ENCODE data around the gene MT1G. TPM values are rescaled to one million over a fixed set of nuclear protein-coding genes. Genes with fewer than 3 reads are reported as not detected.
"Not testable (repeated sequence)": the region's sequence is repeated elsewhere in the genome, so short reads cannot be mapped to it uniquely, and the experiment has no call there.

Gene MT1G
- total and polyA plus RNA-seq, 12 donors, result 3.7 to 146 (median 14.1) TPM; not detected in 1

DNA sequence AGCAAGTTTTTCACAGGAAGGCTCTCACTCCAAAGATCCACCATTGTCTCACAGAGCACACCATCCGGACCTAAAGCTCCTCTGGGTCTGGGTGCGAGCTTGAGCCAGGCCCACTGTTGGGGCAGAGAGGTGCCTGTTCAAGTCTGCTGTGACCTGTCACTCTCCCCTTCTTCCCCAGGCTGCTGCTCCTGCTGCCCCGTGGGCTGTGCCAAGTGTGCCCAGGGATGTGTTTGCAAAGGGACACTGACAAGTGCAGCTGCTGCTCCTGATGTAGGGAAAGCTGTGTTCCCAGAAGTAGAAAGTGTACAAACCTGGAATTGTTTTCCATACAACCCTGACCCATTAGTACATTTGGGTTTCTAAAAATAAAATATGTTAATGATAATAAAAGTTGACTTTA lies 9.6 kb upstream of the MT1G start:
- H3K27ac ChIP-seq, result no peak overlapping the region
- intact Hi-C loops (cut with DNase I), result no loop called here
- H3K4me3 ChIP-seq, result no peak overlapping the region
- no peaks in the 10 kb centered on the region for H3K9me3 ChIP-seq (replicated peaks in 1 of 3)
- no peak for DNase-seq
- 77 to 100% (median 86%) methylated on average over 1 to 3 of the region's 3 CpGs for WGBS, 4 donors
- H3K4me1 ChIP-seq (replicated peaks in 1 of 2), result peaks cover 9 to 15% of the 10 kb centered on the region in 2 donors
- H3K36me3 ChIP-seq (replicated peaks in 1 of 2), result no peaks in the 10 kb centered on the region
- no peak for TF ChIP-seq POLR2A (IDR thresholded peaks at IDR 0.05)
- TF ChIP-seq, protein P1, sequence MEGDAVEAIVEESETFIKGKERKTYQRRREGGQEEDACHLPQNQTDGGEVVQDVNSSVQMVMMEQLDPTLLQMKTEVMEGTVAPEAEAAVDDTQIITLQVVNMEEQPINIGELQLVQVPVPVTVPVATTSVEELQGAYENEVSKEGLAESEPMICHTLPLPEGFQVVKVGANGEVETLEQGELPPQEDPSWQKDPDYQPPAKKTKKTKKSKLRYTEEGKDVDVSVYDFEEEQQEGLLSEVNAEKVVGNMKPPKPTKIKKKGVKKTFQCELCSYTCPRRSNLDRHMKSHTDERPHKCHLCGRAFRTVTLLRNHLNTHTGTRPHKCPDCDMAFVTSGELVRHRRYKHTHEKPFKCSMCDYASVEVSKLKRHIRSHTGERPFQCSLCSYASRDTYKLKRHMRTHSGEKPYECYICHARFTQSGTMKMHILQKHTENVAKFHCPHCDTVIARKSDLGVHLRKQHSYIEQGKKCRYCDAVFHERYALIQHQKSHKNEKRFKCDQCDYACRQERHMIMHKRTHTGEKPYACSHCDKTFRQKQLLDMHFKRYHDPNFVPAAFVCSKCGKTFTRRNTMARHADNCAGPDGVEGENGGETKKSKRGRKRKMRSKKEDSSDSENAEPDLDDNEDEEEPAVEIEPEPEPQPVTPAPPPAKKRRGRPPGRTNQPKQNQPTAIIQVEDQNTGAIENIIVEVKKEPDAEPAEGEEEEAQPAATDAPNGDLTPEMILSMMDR (IDR thresholded peaks at IDR 0.05), result no peak
- H3K27me3 ChIP-seq, result no peaks in the 10 kb centered on the region

DNA sequence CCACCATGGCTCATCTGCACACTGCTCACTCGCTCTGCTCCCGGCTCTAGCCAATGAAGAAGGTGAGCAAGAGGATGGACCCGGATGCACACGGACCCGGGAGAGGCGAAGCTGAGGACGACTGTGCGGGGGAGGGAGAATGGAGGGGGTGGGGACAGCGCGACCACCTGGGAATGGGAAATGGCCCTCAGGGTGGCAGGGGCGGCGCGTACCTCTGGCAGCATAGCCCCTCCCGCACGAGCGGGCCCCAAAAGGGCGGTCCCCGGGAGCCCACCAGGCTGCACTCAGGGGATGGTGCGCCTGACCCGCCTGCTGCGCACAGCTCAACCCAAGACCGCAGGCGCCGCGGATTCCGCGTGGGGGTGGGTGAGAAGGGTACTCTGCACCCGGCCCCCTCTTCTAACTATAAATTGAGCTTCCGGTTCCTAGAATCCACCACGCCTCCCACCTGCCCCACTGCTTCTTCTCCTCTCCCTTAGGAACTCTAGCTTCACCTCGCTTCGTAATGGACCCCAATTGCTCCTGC lies 7.9 kb upstream of the MT1G start:
- intact Hi-C loops (cut with DNase I), result no loop called here
- H3K27ac ChIP-seq, result no peak overlapping the region
- no peaks in the 10 kb centered on the region for H3K27me3 ChIP-seq
- TF ChIP-seq, protein P1 (IDR thresholded peaks at IDR 0.05), result no peak
- TF ChIP-seq POLR2A (IDR thresholded peaks at IDR 0.05), result no peak
- 29 to 44% (median 31%) methylated on average over 14 to 32 of the region's 32 CpGs for WGBS, 4 donors
- no peaks in the 10 kb centered on the region for H3K9me3 ChIP-seq (replicated peaks in 1 of 3)
- peaks cover 0 to 4% of the 10 kb centered on the region in 2 donors for H3K4me1 ChIP-seq (replicated peaks in 1 of 2)
- DNase-seq, result no peak
- no peak overlapping the region for H3K4me3 ChIP-seq
- no peaks in the 10 kb centered on the region for H3K36me3 ChIP-seq (replicated peaks in 1 of 2)

DNA sequence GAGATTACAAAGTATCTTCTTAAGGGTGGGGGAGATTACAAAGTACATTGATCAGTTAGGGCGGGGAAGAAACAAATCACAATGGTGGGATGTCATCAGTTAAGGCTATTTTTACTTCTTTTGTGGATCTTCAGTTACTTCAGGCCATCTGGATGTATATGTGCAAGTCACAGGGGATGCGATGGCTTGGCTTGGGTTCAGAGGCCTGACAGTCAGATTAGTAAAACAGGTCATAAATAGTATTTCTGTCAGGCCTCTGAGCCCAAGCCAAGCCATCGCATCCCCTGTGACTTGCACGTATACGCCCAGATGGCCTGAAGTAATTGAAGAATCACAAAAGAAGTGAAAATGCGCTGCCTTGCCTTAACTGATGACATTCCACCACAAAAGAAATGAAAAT lies 6.7 kb upstream of the MT1G start:
- WGBS, 4 donors, result 79 to 91% (median 90%) methylated on average over 6 of the region's 6 CpGs
- H3K27ac ChIP-seq; H3K9me3 ChIP-seq (replicated peaks in 1 of 3); H3K4me3 ChIP-seq; H3K36me3 ChIP-seq (replicated peaks in 1 of 2); H3K27me3 ChIP-seq; intact Hi-C loops (cut with DNase I); DNase-seq; H3K4me1 ChIP-seq (replicated peaks in 1 of 2): not testable (repeated sequence)

DNA sequence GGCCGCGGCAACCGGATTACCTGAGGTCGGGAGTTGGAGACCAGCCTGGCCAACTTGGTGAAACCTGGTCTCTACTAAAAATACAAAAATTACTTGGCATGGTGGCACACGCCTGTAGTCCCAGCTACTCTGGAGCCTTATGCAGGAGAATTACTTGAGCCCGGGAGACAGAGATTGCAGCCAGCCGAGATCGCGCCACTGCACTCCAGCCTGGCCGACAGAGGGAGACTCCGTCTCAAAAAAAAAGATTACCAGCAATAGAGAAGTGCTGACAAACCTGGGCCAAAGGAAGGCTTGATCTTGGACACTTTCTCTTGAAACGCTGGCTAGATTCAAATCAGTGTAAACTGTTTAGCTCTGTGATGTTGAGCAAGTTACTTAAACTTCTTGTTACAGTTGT lies 6.1 kb upstream of the MT1G start:
- WGBS, 4 donors, result 42 to 50% (median 46%) methylated on average over 9 to 12 of the region's 12 CpGs
- no peak overlapping the region for H3K27ac ChIP-seq
- TF ChIP-seq, protein P1 (IDR thresholded peaks at IDR 0.05), result peak; percentile 33 to 70 (median 62)
- TF ChIP-seq POLR2A (IDR thresholded peaks at IDR 0.05), result no peak
- intact Hi-C loops (cut with DNase I), result no loop called here
- H3K27me3 ChIP-seq, result peaks cover 5% of the 10 kb centered on the region
- peaks cover 0 to 4% of the 10 kb centered on the region in 2 donors for H3K4me1 ChIP-seq (replicated peaks in 1 of 2)
- H3K4me3 ChIP-seq, result no peak overlapping the region
- no peaks in the 10 kb centered on the region for H3K9me3 ChIP-seq (replicated peaks in 1 of 3)
- H3K36me3 ChIP-seq (replicated peaks in 1 of 2), result no peaks in the 10 kb centered on the region
- DNase-seq, result peak in 5 of 7 donors; percentile 40 to 70 (median 56)

All from adrenal gland (tissue), 12 donors.